ENCODE results near the gene SUOX.

GRCh38 chr12:56029666-56030293 is 32.7 kb downstream of the SUOX start:
- peak in 10 of 11 experiments; percentile 23 to 79 (median 66) for TF ChIP-seq CTCF (IDR thresholded peaks at IDR 0.05 in 8 of 11, conservative IDR thresholded peaks at IDR 0.05 in 3 of 11)
- TF ChIP-seq POLR2A (IDR thresholded peaks at IDR 0.05) = no peak
- TF ChIP-seq POLR2AphosphoS5 (IDR thresholded peaks at IDR 0.05) = no peak
